ENCODE results near the gene TDRD3.
"Not testable (repeated sequence)": the region's sequence is repeated elsewhere in the genome, so short reads cannot be mapped to it uniquely, and the experiment has no call there.

The TDRD3 gene

GRCh38 chr13:60398379-60398891, 1.4 kb downstream of the TDRD3 start:
- no peak for DNase-seq (ENCODE audit: low read depth in 1 of 2, low spot score in 1 of 2)

GRCh38 chr13:60398907-60399589, 2.0 kb downstream of the TDRD3 start:
- DNase-seq (ENCODE audit: low read depth in 1 of 2, low spot score in 1 of 2), result no peak

- DNase-seq (ENCODE audit: low read depth in 1 of 2, low spot score in 1 of 2), result no peak
Measured at GRCh38 chr13:60402022-60402421, 5.0 kb downstream of the TDRD3 start.

- no peak for DNase-seq (ENCODE audit: low read depth in 1 of 2, low spot score in 1 of 2)
Measured at GRCh38 chr13:60407095-60407494, 10.1 kb downstream of the TDRD3 start.

- not testable (repeated sequence) for DNase-seq (ENCODE audit: low read depth in 1 of 2, low spot score in 1 of 2)
Measured at GRCh38 chr13:60407852-60408251, 10.8 kb downstream of the TDRD3 start.

GRCh38 chr13:60409574-60410292, 12.7 kb downstream of the TDRD3 start:
- not testable (repeated sequence) for DNase-seq (ENCODE audit: low read depth in 1 of 2, low spot score in 1 of 2)

GRCh38 chr13:60410299-60410698, 13.3 kb downstream of the TDRD3 start:
- no peak for DNase-seq (ENCODE audit: low read depth in 1 of 2, low spot score in 1 of 2)

GRCh38 chr13:60411464-60411863, 14.4 kb downstream of the TDRD3 start:
- no peak for DNase-seq (ENCODE audit: low read depth in 1 of 2, low spot score in 1 of 2)

GRCh38 chr13:60411983-60412382, 15.0 kb downstream of the TDRD3 start:
- DNase-seq (ENCODE audit: low read depth in 1 of 2, low spot score in 1 of 2), result no peak

- no peak for DNase-seq (ENCODE audit: low read depth in 1 of 2, low spot score in 1 of 2)
Measured at GRCh38 chr13:60412909-60413616, 16.0 kb downstream of the TDRD3 start.

GRCh38 chr13:60414177-60414576, 17.2 kb downstream of the TDRD3 start:
- DNase-seq (ENCODE audit: low read depth in 1 of 2, low spot score in 1 of 2), result no peak

- no peak for DNase-seq (ENCODE audit: low read depth in 1 of 2, low spot score in 1 of 2)
Measured at GRCh38 chr13:60417734-60418133, 20.7 kb downstream of the TDRD3 start.

- no peak for DNase-seq (ENCODE audit: low read depth in 1 of 2, low spot score in 1 of 2)
Measured at GRCh38 chr13:60418954-60419353, 21.9 kb downstream of the TDRD3 start.

- DNase-seq (ENCODE audit: low read depth in 1 of 2, low spot score in 1 of 2), result no peak
Measured at GRCh38 chr13:60425332-60425731, 28.3 kb downstream of the TDRD3 start.

GRCh38 chr13:60426075-60426474, 29.1 kb downstream of the TDRD3 start:
- DNase-seq (ENCODE audit: low read depth in 1 of 2, low spot score in 1 of 2), result no peak

GRCh38 chr13:60427285-60427684, 30.3 kb downstream of the TDRD3 start:
- no peak for DNase-seq (ENCODE audit: low read depth in 1 of 2, low spot score in 1 of 2)

GRCh38 chr13:60431108-60431700, 34.2 kb downstream of the TDRD3 start:
- no peak for DNase-seq (ENCODE audit: low read depth in 1 of 2, low spot score in 1 of 2)

- DNase-seq (ENCODE audit: low read depth in 1 of 2, low spot score in 1 of 2), result no peak
Measured at GRCh38 chr13:60433505-60433904, 36.5 kb downstream of the TDRD3 start.

GRCh38 chr13:60435762-60436374, 38.8 kb downstream of the TDRD3 start:
- no peak for DNase-seq (ENCODE audit: low read depth in 1 of 2, low spot score in 1 of 2)

- DNase-seq (ENCODE audit: low read depth in 1 of 2, low spot score in 1 of 2), result no peak
Measured at GRCh38 chr13:60439201-60439600, 42.2 kb downstream of the TDRD3 start.

- DNase-seq (ENCODE audit: low read depth in 1 of 2, low spot score in 1 of 2), result no peak
Measured at GRCh38 chr13:60441761-60442160, 44.7 kb downstream of the TDRD3 start.
